HepG2 (cell line): ENCODE data around the gene AP5B1.

Experiments
- ARNT2 ChIP-seq: sonication (generic); formaldehyde crosslinking; IDR thresholded peaks from 2 replicates; pipeline ENCODE4 v1.8.0; 2022; ENCODE audit warnings: mild to moderate bottlenecking, low read depth, missing genetic modification reagents, moderate library complexity
- KAT7 ChIP-seq: IDR thresholded peaks from 2 replicates; pipeline ENCODE4 v1.6.1; 2018; ENCODE audit warnings: borderline replicate concordance, missing compliant biosample characterization
- POLR2AphosphoS2 ChIP-seq: IDR thresholded peaks from 2 replicates; pipeline ENCODE4 v1.6.1; 2011; ENCODE audit warnings: low read depth, low read length, improper control_type of control experiment
- PTBP1 ChIP-seq: fragments of 200-400 bp; formaldehyde crosslinking; IDR thresholded peaks from 2 replicates; pipeline ENCODE4 v1.6.1; 2018; ENCODE audit warnings: low read length, low read depth; ENCODE audit not compliant: poor library complexity, severe bottlenecking
- REPIN1 ChIP-seq: sonication (generic); formaldehyde crosslinking; IDR thresholded peaks from 2 replicates; pipeline ENCODE4 v1.8.0; 2022; ENCODE audit warnings: missing genetic modification reagents, low read depth, mild to moderate bottlenecking, borderline replicate concordance
- TARDBP ChIP-seq: sonication (generic); formaldehyde crosslinking; IDR thresholded peaks from 2 replicates; pipeline ENCODE4 v1.8.0; 2022; ENCODE audit warnings: mild to moderate bottlenecking, missing genetic modification reagents
- ZNF558 ChIP-seq: sonication (generic); formaldehyde crosslinking; IDR thresholded peaks from 2 replicates; pipeline ENCODE4 v1.9.0; 2022; ENCODE audit warnings: mild to moderate bottlenecking, missing genetic modification reagents, borderline replicate concordance
- TF ChIP-seq, protein P1 (sequence below): sonication (generic); formaldehyde crosslinking; IDR thresholded peaks from 2 replicates; pipeline ENCODE4 v1.4.0; 2020; ENCODE audit warnings: low read depth, missing genetic modification reagents
- TF ChIP-seq, protein P2 (sequence below): sonication (generic); formaldehyde crosslinking; IDR thresholded peaks from 2 replicates; pipeline ENCODE4 v1.5.0; 2020; ENCODE audit warnings: mild to moderate bottlenecking, missing genetic modification reagents, moderate library complexity

DNA sequence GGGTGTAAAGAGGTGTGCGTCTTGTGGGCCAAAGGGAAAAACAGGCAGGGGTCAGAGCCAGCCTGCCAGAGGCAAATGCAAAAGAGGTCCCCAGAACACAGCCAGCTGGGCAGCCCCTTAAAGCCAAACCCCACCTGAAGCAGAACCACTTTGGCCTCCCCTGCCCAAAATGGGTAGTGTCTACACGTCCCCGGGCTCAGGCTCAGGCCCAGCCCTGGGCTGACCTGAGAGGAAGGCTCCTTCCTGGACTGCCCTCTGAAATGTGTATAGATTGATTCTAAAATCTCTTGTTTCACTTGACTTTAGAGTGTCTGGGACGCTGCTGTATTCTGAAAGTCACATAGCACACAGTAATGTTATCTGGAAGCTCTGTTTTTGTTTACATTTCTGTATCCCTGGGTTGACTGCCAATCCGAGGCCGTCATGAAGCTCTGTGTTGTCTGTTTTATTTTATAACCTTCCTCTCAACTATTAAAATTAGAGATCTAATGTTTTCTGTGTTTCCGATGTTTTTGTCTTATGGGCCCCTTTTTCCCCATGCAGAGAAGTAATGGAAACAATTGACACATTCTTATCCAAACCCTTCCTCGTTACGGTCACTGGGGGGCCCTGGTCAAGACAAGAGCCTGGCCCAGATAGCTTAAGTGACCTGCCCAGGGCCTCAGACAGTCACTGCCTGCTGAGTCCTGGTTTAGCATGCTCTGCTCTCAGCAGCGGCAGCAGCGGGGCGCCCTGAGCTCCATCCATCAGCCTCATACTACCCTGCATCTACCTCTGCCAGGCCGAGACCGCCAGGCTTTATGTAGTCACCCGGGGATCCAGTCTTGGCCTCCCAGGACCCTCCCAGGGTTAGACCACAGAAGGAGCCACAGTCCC is 16.2 kb upstream of the AP5B1 start:
- TF ChIP-seq TARDBP (CRISPR knock-in tag) = no peak
- no peak for TF ChIP-seq REPIN1 (CRISPR knock-in tag)
- TF ChIP-seq, protein P1, sequence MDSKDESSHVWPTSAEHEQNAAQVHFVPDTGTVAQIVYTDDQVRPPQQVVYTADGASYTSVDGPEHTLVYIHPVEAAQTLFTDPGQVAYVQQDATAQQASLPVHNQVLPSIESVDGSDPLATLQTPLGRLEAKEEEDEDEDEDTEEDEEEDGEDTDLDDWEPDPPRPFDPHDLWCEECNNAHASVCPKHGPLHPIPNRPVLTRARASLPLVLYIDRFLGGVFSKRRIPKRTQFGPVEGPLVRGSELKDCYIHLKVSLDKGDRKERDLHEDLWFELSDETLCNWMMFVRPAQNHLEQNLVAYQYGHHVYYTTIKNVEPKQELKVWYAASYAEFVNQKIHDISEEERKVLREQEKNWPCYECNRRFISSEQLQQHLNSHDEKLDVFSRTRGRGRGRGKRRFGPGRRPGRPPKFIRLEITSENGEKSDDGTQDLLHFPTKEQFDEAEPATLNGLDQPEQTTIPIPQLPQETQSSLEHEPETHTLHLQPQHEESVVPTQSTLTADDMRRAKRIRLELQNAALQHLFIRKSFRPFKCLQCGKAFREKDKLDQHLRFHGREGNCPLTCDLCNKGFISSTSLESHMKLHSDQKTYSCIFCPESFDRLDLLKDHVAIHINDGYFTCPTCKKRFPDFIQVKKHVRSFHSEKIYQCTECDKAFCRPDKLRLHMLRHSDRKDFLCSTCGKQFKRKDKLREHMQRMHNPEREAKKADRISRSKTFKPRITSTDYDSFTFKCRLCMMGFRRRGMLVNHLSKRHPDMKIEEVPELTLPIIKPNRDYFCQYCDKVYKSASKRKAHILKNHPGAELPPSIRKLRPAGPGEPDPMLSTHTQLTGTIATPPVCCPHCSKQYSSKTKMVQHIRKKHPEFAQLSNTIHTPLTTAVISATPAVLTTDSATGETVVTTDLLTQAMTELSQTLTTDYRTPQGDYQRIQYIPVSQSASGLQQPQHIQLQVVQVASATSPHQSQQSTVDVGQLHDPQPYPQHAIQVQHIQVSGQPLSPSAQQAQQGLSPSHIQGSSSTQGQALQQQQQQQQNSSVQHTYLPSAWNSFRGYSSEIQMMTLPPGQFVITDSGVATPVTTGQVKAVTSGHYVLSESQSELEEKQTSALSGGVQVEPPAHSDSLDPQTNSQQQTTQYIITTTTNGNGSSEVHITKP = no peak
- TF ChIP-seq PTBP1 = no peak
- no peak for TF ChIP-seq KAT7 (CRISPR knock-in tag)
- no peak for TF ChIP-seq ARNT2 (CRISPR knock-in tag)
- TF ChIP-seq, protein P2, sequence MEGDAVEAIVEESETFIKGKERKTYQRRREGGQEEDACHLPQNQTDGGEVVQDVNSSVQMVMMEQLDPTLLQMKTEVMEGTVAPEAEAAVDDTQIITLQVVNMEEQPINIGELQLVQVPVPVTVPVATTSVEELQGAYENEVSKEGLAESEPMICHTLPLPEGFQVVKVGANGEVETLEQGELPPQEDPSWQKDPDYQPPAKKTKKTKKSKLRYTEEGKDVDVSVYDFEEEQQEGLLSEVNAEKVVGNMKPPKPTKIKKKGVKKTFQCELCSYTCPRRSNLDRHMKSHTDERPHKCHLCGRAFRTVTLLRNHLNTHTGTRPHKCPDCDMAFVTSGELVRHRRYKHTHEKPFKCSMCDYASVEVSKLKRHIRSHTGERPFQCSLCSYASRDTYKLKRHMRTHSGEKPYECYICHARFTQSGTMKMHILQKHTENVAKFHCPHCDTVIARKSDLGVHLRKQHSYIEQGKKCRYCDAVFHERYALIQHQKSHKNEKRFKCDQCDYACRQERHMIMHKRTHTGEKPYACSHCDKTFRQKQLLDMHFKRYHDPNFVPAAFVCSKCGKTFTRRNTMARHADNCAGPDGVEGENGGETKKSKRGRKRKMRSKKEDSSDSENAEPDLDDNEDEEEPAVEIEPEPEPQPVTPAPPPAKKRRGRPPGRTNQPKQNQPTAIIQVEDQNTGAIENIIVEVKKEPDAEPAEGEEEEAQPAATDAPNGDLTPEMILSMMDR (CRISPR knock-in tag) = no peak
- no peak for TF ChIP-seq POLR2AphosphoS2
- TF ChIP-seq ZNF558 (CRISPR knock-in tag) = no peak
